ENCODE data around the gene BPI.

DNA sequence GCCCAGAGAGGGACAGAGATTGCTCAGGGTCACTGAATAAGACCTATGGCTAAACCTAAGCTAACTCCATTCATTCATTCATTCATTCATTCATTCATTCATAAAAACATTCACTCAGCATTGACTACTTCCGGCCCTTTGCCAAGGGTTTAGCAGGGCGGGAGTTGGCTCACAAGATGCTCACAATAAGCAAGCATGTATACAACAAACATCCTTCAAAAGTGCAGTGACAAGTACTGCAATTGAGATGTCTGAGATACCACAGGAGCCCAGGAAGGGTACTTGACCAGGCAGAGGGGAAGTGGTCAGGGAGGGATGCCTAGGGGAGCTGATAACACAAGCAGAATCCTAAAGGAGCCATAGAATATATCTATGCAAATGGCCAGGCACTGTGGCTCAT, 25.2 kb upstream of the BPI start:
- TF ChIP-seq EZH2 (IDR thresholded peaks at IDR 0.05; ENCODE audit: insufficient read depth, poor library complexity, severe bottlenecking) (no peak), EZH2phosphoT487 (IDR thresholded peaks at IDR 0.05; ENCODE audit: insufficient read depth, low read depth) (no peak)

Data from GM23248 (cell line).